A549 (cell line): ENCODE data around the gene PNPLA8.

Experiments
- BHLHE40 ChIP-seq: IDR thresholded peaks from 2 replicates; pipeline ENCODE4 v1.6.1; 2012; ENCODE audit warnings: low read depth, low read length, inconsistent platforms
- CEBPB ChIP-seq, 2 experiments: fragments of >200 bp in 1 of 2; sonication (Bioruptor Twin) in 1 of 2; formaldehyde crosslinking in 1 of 2; IDR thresholded peaks; 2 replicates each; pipeline ENCODE4 v1.6.1; 2012 to 2016
- FOSL2 ChIP-seq, 2 experiments: fragments of 450-650 bp in 1 of 2; fragments of >200 bp in 1 of 2; sonication (Bioruptor Twin) in 1 of 2; formaldehyde crosslinking; IDR thresholded peaks; 2 replicates each; pipeline versions ENCODE4 v1.5.0 to v1.6.1; 2016 to 2020; ENCODE audit warnings: mild to moderate bottlenecking in 1 of 2, moderate library complexity in 1 of 2
- SREBF2 ChIP-seq: fragments of 450-650 bp; IDR thresholded peaks from 2 replicates; pipeline ENCODE4 v1.6.1; 2014; ENCODE audit warnings: mild to moderate bottlenecking, moderate library complexity
- TP53 ChIP-seq: fragments of 250-450 bp; sonication (Bioruptor Pico); IDR thresholded peaks from 2 replicates; pipeline ENCODE4 v1.5.0; 2021; ENCODE audit warnings: mild to moderate bottlenecking, moderate library complexity
- TF ChIP-seq, protein P1 (sequence below): fragments of >200 bp; sonication (Bioruptor Twin); formaldehyde crosslinking; IDR thresholded peaks from 3 replicates; pipeline ENCODE4 v1.5.1; 2016
- TF ChIP-seq, protein P2 (sequence below): fragments of 250-450 bp; sonication (Bioruptor Pico); IDR thresholded peaks from 2 replicates; pipeline ENCODE4 v1.5.0; 2021; ENCODE audit warnings: mild to moderate bottlenecking, moderate library complexity, borderline replicate concordance

DNA sequence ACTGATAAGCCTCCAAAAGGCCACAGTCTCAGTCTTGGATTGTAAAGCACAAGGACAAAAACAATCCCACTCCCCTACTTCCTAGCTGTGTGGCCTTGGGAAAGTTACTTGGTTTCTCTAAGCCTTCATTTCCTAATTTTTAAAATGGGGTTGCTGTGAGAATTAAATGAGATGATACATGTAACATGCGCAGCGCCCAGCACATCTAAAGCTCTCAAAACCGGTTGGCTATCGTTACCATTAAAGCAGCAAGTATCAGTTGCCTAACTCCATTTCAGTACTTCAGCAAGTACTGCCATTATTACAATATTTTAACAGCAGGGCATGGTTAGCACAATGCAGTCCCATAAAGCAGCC is 71.6 kb downstream of the PNPLA8 start:
- TF ChIP-seq BHLHE40 (no peak), TP53 (CRISPR knock-in tag) (no peak), CEBPB (IDR thresholded peaks at IDR 0.05) (no peak), FOSL2 (IDR thresholded peaks at IDR 0.05) (no peak), FOSL2 (CRISPR knock-in tag; IDR thresholded peaks at IDR 0.05) (no peak), SREBF2 (no peak)
- TF ChIP-seq, protein P1, sequence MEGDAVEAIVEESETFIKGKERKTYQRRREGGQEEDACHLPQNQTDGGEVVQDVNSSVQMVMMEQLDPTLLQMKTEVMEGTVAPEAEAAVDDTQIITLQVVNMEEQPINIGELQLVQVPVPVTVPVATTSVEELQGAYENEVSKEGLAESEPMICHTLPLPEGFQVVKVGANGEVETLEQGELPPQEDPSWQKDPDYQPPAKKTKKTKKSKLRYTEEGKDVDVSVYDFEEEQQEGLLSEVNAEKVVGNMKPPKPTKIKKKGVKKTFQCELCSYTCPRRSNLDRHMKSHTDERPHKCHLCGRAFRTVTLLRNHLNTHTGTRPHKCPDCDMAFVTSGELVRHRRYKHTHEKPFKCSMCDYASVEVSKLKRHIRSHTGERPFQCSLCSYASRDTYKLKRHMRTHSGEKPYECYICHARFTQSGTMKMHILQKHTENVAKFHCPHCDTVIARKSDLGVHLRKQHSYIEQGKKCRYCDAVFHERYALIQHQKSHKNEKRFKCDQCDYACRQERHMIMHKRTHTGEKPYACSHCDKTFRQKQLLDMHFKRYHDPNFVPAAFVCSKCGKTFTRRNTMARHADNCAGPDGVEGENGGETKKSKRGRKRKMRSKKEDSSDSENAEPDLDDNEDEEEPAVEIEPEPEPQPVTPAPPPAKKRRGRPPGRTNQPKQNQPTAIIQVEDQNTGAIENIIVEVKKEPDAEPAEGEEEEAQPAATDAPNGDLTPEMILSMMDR: no peak
- TF ChIP-seq, protein P2, sequence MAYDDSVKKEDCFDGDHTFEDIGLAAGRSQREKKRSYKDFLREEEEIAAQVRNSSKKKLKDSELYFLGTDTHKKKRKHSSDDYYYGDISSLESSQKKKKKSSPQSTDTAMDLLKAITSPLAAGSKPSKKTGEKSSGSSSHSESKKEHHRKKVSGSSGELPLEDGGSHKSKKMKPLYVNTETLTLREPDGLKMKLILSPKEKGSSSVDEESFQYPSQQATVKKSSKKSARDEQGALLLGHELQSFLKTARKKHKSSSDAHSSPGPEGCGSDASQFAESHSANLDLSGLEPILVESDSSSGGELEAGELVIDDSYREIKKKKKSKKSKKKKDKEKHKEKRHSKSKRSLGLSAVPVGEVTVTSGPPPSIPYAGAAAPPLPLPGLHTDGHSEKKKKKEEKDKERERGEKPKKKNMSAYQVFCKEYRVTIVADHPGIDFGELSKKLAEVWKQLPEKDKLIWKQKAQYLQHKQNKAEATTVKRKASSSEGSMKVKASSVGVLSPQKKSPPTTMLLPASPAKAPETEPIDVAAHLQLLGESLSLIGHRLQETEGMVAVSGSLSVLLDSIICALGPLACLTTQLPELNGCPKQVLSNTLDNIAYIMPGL (CRISPR knock-in tag): no peak
